ENCODE data around the gene WWTR1. TPM values are rescaled to one million over a fixed set of nuclear protein-coding genes. Genes with fewer than 3 reads are reported as not detected.
A peak's percentile ranks its signal among the peaks of the same experiment; 100 is the strongest.

WWTR1 gene
- total and polyA plus RNA-seq, 2 donors from 2014 or later = 23.3 to 117 TPM

DNA sequence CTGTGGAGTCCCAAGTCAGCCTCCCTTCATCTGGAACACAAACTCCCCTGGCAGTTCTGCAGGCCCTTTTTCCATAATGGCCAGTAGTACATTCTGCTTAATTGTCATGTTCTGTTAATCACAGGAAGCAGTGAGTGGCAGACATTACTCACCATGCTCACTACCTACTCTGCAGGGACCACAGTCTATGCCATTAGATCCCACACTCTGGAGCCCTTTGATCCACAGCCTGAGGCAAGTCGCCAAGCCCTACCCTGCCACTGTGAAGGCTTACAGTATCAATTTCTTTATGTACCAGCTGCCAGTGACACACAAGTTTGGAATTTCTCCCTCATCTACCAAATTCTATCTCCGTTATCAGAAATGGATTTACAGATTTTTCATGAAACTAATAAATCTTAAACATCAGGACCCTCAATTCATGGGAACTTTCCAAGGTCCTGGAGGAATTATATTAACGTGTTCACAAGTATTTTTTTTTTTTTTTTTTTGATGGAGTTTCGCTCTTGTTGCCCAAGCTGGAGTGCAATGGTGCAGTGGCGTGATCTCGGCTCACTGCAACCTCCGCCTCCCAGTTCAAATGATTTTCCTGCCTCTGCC, 20.6 kb upstream of the WWTR1 start:
- FAIRE-seq (no peak), DNase-seq (peak in 2 of 5 donors; percentile 25 to 30)
- Histone ChIP-seq H3K9ac (ENCODE audit: low read length in 3 of 3) (no peak overlapping the region), H3K27me3 (ENCODE audit: control insufficient read depth, insufficient read depth, low read length) (no peaks in the 10 kb centered on the region), H3K36me3 (ENCODE audit: control insufficient read depth in 2 of 3, insufficient read depth in 3 of 3, low read length in 3 of 3) (no peaks in the 10 kb centered on the region), H3K9me3 (ENCODE audit: control insufficient read depth in 2 of 3, insufficient read depth in 1 of 3, low read length in 3 of 3) (no peaks in the 10 kb centered on the region), H3K4me3 (ENCODE audit: low read length in 3 of 3) (no peak overlapping the region), H3K27ac (ENCODE audit: low read depth in 2 of 2, low read length in 2 of 2) (no peak overlapping the region), H3K4me1 (ENCODE audit: control insufficient read depth in 2 of 3, insufficient read depth in 2 of 3, low read depth in 1 of 3, low read length in 3 of 3) (no peaks in the 10 kb centered on the region)
- TF ChIP-seq, protein P1, sequence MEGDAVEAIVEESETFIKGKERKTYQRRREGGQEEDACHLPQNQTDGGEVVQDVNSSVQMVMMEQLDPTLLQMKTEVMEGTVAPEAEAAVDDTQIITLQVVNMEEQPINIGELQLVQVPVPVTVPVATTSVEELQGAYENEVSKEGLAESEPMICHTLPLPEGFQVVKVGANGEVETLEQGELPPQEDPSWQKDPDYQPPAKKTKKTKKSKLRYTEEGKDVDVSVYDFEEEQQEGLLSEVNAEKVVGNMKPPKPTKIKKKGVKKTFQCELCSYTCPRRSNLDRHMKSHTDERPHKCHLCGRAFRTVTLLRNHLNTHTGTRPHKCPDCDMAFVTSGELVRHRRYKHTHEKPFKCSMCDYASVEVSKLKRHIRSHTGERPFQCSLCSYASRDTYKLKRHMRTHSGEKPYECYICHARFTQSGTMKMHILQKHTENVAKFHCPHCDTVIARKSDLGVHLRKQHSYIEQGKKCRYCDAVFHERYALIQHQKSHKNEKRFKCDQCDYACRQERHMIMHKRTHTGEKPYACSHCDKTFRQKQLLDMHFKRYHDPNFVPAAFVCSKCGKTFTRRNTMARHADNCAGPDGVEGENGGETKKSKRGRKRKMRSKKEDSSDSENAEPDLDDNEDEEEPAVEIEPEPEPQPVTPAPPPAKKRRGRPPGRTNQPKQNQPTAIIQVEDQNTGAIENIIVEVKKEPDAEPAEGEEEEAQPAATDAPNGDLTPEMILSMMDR (IDR thresholded peaks at IDR 0.05; ENCODE audit: borderline replicate concordance, extremely low read depth, insufficient read depth) = no peak
- intact Hi-C loops (cut with DNase I) = no loop called here

DNA sequence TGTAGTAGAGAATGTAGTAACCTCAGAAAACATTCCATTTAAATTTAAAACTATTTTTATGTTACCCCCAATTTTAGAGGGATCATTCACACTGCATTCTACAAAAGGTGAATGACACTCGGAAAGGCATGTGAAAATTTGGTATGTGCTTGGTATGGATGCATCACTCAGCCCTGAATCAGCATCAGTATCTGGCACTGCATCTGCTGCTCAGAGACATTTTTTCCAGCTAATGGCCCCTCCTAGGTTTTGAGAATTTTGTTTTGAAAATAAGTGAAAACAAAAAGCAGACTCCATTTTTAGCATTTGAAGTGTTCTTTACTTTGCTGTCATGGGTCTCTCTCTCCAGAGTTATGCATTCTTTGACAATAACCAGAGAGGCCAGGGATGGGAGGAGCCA, 15.6 kb upstream of the WWTR1 start:
- H3K27ac ChIP-seq (ENCODE audit: low read depth in 2 of 2, low read length in 2 of 2) = no peak overlapping the region
- intact Hi-C loops (cut with DNase I) = no loop called here
- no peaks in the 10 kb centered on the region for H3K27me3 ChIP-seq (ENCODE audit: control insufficient read depth, insufficient read depth, low read length)
- H3K36me3 ChIP-seq (ENCODE audit: control insufficient read depth in 2 of 3, insufficient read depth in 3 of 3, low read length in 3 of 3) = no peaks in the 10 kb centered on the region
- no peak for FAIRE-seq
- H3K4me1 ChIP-seq (ENCODE audit: control insufficient read depth in 2 of 3, insufficient read depth in 2 of 3, low read depth in 1 of 3, low read length in 3 of 3) = no peaks in the 10 kb centered on the region
- no peaks in the 10 kb centered on the region for H3K9me3 ChIP-seq (ENCODE audit: control insufficient read depth in 2 of 3, insufficient read depth in 1 of 3, low read length in 3 of 3)
- no peak overlapping the region for H3K9ac ChIP-seq (ENCODE audit: low read length in 3 of 3)
- TF ChIP-seq, protein P1 (IDR thresholded peaks at IDR 0.05; ENCODE audit: borderline replicate concordance, extremely low read depth, insufficient read depth) = no peak
- no peak overlapping the region for H3K4me3 ChIP-seq (ENCODE audit: low read length in 3 of 3)
- DNase-seq = no peak

DNA sequence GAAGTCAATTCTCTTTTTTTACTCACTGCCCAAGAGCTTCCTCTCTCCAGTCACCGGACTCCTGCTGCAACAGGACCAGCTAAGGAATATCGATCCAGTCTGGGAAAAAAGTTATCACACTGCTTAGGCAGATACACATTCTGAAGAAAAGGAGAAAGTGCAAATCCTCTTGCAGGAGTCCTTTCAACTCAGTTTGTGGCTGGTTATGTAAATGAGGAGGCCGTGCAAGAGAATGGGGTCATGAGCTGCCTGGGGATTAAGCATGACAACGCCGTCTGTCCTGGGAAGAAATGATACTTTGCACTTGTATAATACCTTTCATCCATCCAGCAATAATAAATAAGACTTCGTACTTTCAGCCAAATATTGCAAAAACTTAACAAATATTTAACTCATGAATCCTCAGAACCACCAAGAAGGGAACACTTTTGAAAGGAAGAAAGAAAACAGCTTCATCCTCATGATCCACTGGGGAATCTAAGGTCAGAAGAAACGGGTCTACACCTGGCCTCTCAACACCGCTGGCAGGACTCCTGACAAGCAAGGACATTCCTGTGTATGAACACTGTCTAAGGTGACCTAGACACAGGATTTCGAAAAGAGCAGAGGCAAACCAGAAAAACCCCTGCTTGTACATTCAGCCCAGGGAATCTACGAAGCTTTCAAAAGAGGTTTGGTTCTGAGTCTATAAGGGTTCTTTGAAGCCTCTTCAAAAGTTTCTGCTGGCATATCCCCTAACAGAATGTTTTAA, 13.1 kb upstream of the WWTR1 start:
- intact Hi-C loops (cut with DNase I) = no loop called here
- H3K4me3 ChIP-seq (ENCODE audit: low read length in 3 of 3) = peak overlapping the region in 2 of 3 donors; percentile 41 to 43
- no peaks in the 10 kb centered on the region for H3K27me3 ChIP-seq (ENCODE audit: control insufficient read depth, insufficient read depth, low read length)
- DNase-seq = no peak
- TF ChIP-seq, protein P1 (IDR thresholded peaks at IDR 0.05; ENCODE audit: borderline replicate concordance, extremely low read depth, insufficient read depth) = no peak
- H3K9ac ChIP-seq (ENCODE audit: low read length in 3 of 3) = no peak overlapping the region
- no peak for FAIRE-seq
- no peaks in the 10 kb centered on the region for H3K9me3 ChIP-seq (ENCODE audit: control insufficient read depth in 2 of 3, insufficient read depth in 1 of 3, low read length in 3 of 3)
- no peaks in the 10 kb centered on the region for H3K36me3 ChIP-seq (ENCODE audit: control insufficient read depth in 2 of 3, insufficient read depth in 3 of 3, low read length in 3 of 3)
- H3K4me1 ChIP-seq (ENCODE audit: control insufficient read depth in 2 of 3, insufficient read depth in 2 of 3, low read depth in 1 of 3, low read length in 3 of 3) = no peaks in the 10 kb centered on the region
- H3K27ac ChIP-seq (ENCODE audit: low read depth in 2 of 2, low read length in 2 of 2) = peak overlapping the region; percentile 28 to 35
